WTC11 (cell line): ENCODE data around the gene CFAP92. TPM values are rescaled to one million over a fixed set of nuclear protein-coding genes. Genes with fewer than 3 reads are reported as not detected.

Experiments
- ATAC-seq: fragments of 200-7000 bp; cut with Tn5 transposase; 2 replicates; pipeline ENCODE4 v1.10.0; 2021; ENCODE audit warnings: mild to moderate bottlenecking, moderate library complexity
- CTCF ChIA-PET: fragments of 300-600 bp; sonication (Branson Sonifier 250); formaldehyde crosslinking; loops from one replicate; lab custom pipeline; 2021; ENCODE audit warnings: antibody characterized with exemption; lab: Charles Lee
- POLR2A ChIA-PET: fragments of 350-600 bp; sonication (Branson Sonifier 250); formaldehyde crosslinking; loops from one replicate; lab custom pipeline; 2021; ENCODE audit warnings: antibody characterized with exemption; lab: Charles Lee
- DNase-seq: peaks from one replicate; pipeline ENCODE4 v3.0.0; 2021; ENCODE audit warnings: low spot score
- H3K27ac Mint-ChIP-seq: 2 replicates; pipeline ENCODE4 v1.8.0; 2021; ENCODE audit warnings: mixed read lengths
- H3K27me3 Mint-ChIP-seq: 2 replicates; pipeline ENCODE4 v1.8.0; 2021; ENCODE audit warnings: low read depth, mild to moderate bottlenecking, moderate library complexity, mixed read lengths
- H3K36me3 Mint-ChIP-seq: 2 replicates; pipeline ENCODE4 v1.8.0; 2021; ENCODE audit warnings: mixed read lengths
- H3K4me1 Mint-ChIP-seq: 2 replicates; pipeline ENCODE4 v1.8.0; 2022; ENCODE audit warnings: mixed read lengths
- H3K4me3 Mint-ChIP-seq: 2 replicates; pipeline ENCODE4 v1.8.0; 2021; ENCODE audit warnings: mild to moderate bottlenecking, moderate library complexity, mixed read lengths
- H3K9me3 Mint-ChIP-seq: 2 replicates; pipeline ENCODE4 v1.8.0; 2021; ENCODE audit warnings: mixed read lengths
- ATF1 ChIP-seq: sonication (generic); formaldehyde crosslinking; IDR thresholded peaks from 2 replicates; pipeline ENCODE4 v1.8.1; 2023; ENCODE audit warnings: mild to moderate bottlenecking, moderate library complexity, missing genetic modification reagents
- FOXP1 ChIP-seq: sonication (generic); formaldehyde crosslinking; IDR thresholded peaks from 2 replicates; pipeline ENCODE4 v1.8.0; 2022; ENCODE audit warnings: missing genetic modification reagents, mild to moderate bottlenecking, moderate library complexity, borderline replicate concordance
- IRF2 ChIP-seq: sonication (generic); formaldehyde crosslinking; IDR thresholded peaks from 2 replicates; pipeline ENCODE4 v1.8.0; 2022; ENCODE audit warnings: low read depth, missing genetic modification reagents, borderline replicate concordance
- JUN ChIP-seq: sonication (generic); formaldehyde crosslinking; IDR thresholded peaks from 2 replicates; pipeline ENCODE4 v1.8.0; 2023; ENCODE audit warnings: mild to moderate bottlenecking, missing genetic modification reagents
- MXD4 ChIP-seq: fragments of 250-450 bp; sonication (Bioruptor Pico); IDR thresholded peaks from 2 replicates; pipeline ENCODE4 v1.8.0; 2021; ENCODE audit warnings: mild to moderate bottlenecking, moderate library complexity, borderline replicate concordance
- NFE2L1 ChIP-seq: sonication (generic); formaldehyde crosslinking; IDR thresholded peaks from 2 replicates; pipeline ENCODE4 v1.8.1; 2023; ENCODE audit warnings: missing genetic modification reagents
- TCF7 ChIP-seq: sonication (generic); formaldehyde crosslinking; IDR thresholded peaks from 2 replicates; pipeline ENCODE4 v1.8.0; 2022; ENCODE audit warnings: mild to moderate bottlenecking, low read depth, missing genetic modification reagents, moderate library complexity
- ZNF138 ChIP-seq: sonication (generic); formaldehyde crosslinking; conservative IDR thresholded peaks from 2 replicates; pipeline ENCODE4 v1.8.1; 2022; ENCODE audit warnings: mild to moderate bottlenecking, moderate library complexity, missing genetic modification reagents
- ZNF219 ChIP-seq: sonication (generic); formaldehyde crosslinking; IDR thresholded peaks from 2 replicates; pipeline ENCODE4 v1.8.0; 2023; ENCODE audit warnings: missing genetic modification reagents, mild to moderate bottlenecking, borderline replicate concordance
- ZNF232 ChIP-seq: sonication (generic); formaldehyde crosslinking; IDR thresholded peaks from 2 replicates; pipeline ENCODE4 v1.8.0; 2022; ENCODE audit warnings: mild to moderate bottlenecking, missing genetic modification reagents
- ZNF671 ChIP-seq: fragments of 250-450 bp; sonication (Bioruptor Pico); IDR thresholded peaks from 2 replicates; pipeline ENCODE4 v1.8.0; 2021; ENCODE audit warnings: mild to moderate bottlenecking
- total RNA-seq: library from RNA; stranded (reverse); gene quantifications from 3 replicates; pipeline ENCODE4 v1.2.3, GENCODE V29; 2021
- TF ChIP-seq, protein P1 (sequence below): sonication (generic); formaldehyde crosslinking; IDR thresholded peaks from 2 replicates; pipeline ENCODE4 v1.8.1; 2023; ENCODE audit warnings: mild to moderate bottlenecking, missing genetic modification reagents, moderate library complexity
- TF ChIP-seq, protein P2 (sequence below): sonication (generic); formaldehyde crosslinking; IDR thresholded peaks from 2 replicates; pipeline ENCODE4 v1.8.1; 2023; ENCODE audit warnings: mild to moderate bottlenecking, missing genetic modification reagents, borderline replicate concordance
- TF ChIP-seq, protein P3 (sequence below): fragments of 250-450 bp; sonication (Bioruptor Pico); conservative IDR thresholded peaks from 2 replicates; pipeline ENCODE4 v1.9.0; 2021; ENCODE audit warnings: mild to moderate bottlenecking

The CFAP92 gene
- total RNA-seq, 1 experiment from 2014 or later: 2.9 TPM

DNA sequence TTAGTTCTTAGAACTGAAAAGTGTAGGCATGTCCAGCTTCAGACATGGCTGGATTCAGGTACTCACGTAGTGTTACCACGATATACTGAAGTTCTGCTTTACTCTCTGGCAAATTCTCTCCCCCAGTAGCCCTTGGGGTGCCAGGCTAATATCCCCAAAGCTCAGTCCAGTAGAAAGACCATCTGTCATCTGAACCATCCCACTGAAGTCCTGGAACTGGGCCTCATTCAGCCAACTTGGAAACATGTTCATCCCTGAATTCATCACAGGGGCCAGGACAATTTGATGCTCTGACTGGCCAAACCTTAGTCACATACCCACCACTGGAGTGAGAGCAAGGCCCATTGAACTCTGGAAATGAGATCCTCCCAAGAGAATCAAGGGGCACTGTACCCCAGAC lies 15.4 kb upstream of the CFAP92 start (continued):
- TF ChIP-seq, protein P1, sequence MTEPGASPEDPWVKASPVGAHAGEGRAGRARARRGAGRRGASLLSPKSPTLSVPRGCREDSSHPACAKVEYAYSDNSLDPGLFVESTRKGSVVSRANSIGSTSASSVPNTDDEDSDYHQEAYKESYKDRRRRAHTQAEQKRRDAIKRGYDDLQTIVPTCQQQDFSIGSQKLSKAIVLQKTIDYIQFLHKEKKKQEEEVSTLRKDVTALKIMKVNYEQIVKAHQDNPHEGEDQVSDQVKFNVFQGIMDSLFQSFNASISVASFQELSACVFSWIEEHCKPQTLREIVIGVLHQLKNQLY (CRISPR knock-in tag): no peak
- no peak for TF ChIP-seq ZNF138 (CRISPR knock-in tag)
- TF ChIP-seq MXD4: no peak
- TF ChIP-seq IRF2: no peak

DNA sequence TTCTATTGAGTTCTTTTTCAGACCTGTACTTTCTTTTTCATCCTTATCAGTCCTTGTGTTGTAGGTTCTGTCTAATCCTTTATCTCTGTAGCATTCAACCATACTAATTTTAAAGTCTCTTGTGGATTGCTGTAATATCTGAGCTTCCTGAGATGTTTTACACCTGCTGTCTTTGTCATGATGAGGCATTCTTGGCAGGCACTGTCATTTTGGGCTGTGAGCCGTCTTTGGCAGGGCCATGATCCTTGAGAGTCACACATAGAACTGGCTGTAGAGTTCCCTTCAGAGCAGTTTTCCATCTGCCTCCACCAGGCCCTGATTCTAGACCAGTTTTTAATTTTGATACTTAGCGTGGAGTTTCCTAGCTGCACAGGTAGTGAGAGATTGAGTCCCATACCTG lies 13.9 kb upstream of the CFAP92 start:
- no peaks in the 10 kb centered on the region for H3K36me3 Mint-ChIP-seq
- H3K9me3 Mint-ChIP-seq: no peaks in the 10 kb centered on the region
- DNase-seq (no peak), ATAC-seq (no peak)
- no peak for TF ChIP-seq NFE2L1 (CRISPR knock-in tag)
- TF ChIP-seq ZNF138 (CRISPR knock-in tag): no peak
- TF ChIP-seq ZNF219 (CRISPR knock-in tag): no peak
- TF ChIP-seq ZNF671 (CRISPR knock-in tag): no peak
- no peak for TF ChIP-seq FOXP1
- TF ChIP-seq, protein P2, sequence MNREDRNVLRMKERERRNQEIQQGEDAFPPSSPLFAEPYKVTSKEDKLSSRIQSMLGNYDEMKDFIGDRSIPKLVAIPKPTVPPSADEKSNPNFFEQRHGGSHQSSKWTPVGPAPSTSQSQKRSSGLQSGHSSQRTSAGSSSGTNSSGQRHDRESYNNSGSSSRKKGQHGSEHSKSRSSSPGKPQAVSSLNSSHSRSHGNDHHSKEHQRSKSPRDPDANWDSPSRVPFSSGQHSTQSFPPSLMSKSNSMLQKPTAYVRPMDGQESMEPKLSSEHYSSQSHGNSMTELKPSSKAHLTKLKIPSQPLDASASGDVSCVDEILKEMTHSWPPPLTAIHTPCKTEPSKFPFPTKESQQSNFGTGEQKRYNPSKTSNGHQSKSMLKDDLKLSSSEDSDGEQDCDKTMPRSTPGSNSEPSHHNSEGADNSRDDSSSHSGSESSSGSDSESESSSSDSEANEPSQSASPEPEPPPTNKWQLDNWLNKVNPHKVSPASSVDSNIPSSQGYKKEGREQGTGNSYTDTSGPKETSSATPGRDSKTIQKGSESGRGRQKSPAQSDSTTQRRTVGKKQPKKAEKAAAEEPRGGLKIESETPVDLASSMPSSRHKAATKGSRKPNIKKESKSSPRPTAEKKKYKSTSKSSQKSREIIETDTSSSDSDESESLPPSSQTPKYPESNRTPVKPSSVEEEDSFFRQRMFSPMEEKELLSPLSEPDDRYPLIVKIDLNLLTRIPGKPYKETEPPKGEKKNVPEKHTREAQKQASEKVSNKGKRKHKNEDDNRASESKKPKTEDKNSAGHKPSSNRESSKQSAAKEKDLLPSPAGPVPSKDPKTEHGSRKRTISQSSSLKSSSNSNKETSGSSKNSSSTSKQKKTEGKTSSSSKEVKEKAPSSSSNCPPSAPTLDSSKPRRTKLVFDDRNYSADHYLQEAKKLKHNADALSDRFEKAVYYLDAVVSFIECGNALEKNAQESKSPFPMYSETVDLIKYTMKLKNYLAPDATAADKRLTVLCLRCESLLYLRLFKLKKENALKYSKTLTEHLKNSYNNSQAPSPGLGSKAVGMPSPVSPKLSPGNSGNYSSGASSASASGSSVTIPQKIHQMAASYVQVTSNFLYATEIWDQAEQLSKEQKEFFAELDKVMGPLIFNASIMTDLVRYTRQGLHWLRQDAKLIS (CRISPR knock-in tag): no peak
- TF ChIP-seq ATF1: no peak
- TF ChIP-seq JUN: no peak
- no peak for TF ChIP-seq TCF7
- H3K27me3 Mint-ChIP-seq: peaks cover 56% of the 10 kb centered on the region
- H3K27ac Mint-ChIP-seq: no peak overlapping the region
- POLR2A ChIA-PET: no interaction called here
- H3K4me1 Mint-ChIP-seq: no peaks in the 10 kb centered on the region
- CTCF ChIA-PET: interaction anchor here (2.7 kb wide), 1 partner anchor 38 kb away, joined by 14 read pairs; no protein-coding TSS in a partner anchor
- H3K4me3 Mint-ChIP-seq: no peak overlapping the region

DNA sequence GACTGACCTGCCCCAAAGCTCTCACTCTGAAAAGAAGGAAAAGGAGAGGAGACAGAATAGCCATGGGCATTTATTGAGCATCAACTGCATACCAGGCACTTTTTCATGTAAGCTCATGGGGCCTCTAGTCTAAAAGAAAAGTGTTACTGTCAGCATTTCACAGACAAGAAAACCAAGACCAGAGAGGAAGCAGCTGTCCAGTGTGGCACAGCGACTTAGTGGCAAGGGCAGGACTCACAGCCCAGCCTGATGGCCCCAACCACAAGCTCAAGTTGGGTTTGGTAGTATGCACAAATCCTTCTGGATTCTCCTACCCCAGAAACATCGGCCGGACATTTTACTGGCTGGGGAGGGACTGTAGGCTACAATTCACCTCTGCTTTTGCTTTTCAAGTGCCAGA lies 13.0 kb upstream of the CFAP92 start:
- peaks cover 7% of the 10 kb centered on the region for H3K4me1 Mint-ChIP-seq
- no peak for ATAC-seq
- peaks cover 65% of the 10 kb centered on the region for H3K27me3 Mint-ChIP-seq
- ChIA-PET CTCF (interaction anchor here (0.7 to 2.7 kb wide), 5 partner anchors 10 to 47 kb away, joined by 3 to 14 read pairs (median 3); no protein-coding TSS in a partner anchor), POLR2A (no interaction called here)
- TF ChIP-seq ZNF232 (CRISPR knock-in tag): no peak
- TF ChIP-seq, protein P3, sequence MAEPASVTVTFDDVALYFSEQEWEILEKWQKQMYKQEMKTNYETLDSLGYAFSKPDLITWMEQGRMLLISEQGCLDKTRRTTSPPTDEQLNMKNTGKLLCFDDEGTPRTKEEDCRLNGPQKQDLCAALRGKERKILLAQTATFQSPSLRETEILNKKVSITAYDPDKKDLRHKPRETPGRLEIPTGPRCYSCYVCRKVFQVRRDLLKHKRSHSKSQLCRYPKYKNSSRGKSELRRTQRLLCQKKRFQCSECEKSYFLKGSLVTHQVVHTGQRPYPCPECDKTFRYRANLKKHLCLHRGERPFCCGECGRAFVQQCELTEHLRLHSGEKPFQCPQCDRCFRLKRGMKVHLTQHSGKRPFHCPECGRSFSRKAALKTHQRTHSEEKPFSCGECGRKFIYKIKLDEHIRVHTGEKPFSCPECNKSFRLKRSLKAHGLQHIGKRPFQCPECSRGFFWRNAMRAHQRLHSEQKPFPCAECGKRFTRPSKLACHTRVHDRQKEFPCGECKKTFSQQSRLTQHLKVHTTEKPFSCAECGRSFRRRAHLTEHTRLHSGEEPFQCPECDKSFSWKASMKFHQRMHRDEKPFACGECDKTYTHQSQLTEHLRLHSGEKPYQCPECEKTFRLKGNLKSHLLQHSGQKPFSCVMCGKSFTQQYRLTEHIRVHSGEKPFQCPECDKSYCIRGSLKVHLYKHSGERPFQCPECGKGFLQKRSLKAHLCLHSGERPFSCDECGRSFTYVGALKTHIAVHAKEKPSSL (CRISPR knock-in tag): no peak
- TF ChIP-seq, protein P2 (CRISPR knock-in tag): no peak
- no peak overlapping the region for H3K4me3 Mint-ChIP-seq
- no peak overlapping the region for H3K27ac Mint-ChIP-seq
- no peaks in the 10 kb centered on the region for H3K9me3 Mint-ChIP-seq
- no peaks in the 10 kb centered on the region for H3K36me3 Mint-ChIP-seq
- no peak for DNase-seq
